ENCODE measurements around the gene APOB.

APOB gene

GRCh38 chr2:21011453-21011852 lies 32.4 kb downstream of the APOB start:
- DNase-seq (ENCODE audit: low read depth) = no peak
- TF ChIP-seq CTCF (IDR thresholded peaks at IDR 0.05; ENCODE audit: low read length, missing control alignments) = no peak
- no peak overlapping the region for H3K4me3 ChIP-seq (replicated peaks; ENCODE audit: low read depth, low read length)

GRCh38 chr2:21010813-21011439 lies 32.9 kb downstream of the APOB start:
- H3K4me3 ChIP-seq (replicated peaks; ENCODE audit: low read depth, low read length) = no peak overlapping the region
- DNase-seq (ENCODE audit: low read depth) = no peak
- TF ChIP-seq CTCF (IDR thresholded peaks at IDR 0.05; ENCODE audit: low read length, missing control alignments) = no peak

- no peak overlapping the region for H3K4me3 ChIP-seq (replicated peaks; ENCODE audit: low read depth, low read length)
- DNase-seq (ENCODE audit: low read depth) = no peak
- TF ChIP-seq CTCF (IDR thresholded peaks at IDR 0.05; ENCODE audit: low read length, missing control alignments) = no peak
These were observed 34.1 kb downstream of the APOB start for GRCh38 chr2:21009662-21010225.

- TF ChIP-seq CTCF (IDR thresholded peaks at IDR 0.05; ENCODE audit: low read length, missing control alignments) = no peak
- DNase-seq (ENCODE audit: low read depth) = no peak
- no peak overlapping the region for H3K4me3 ChIP-seq (replicated peaks; ENCODE audit: low read depth, low read length)
These were observed 34.8 kb downstream of the APOB start for GRCh38 chr2:21008790-21009661.

GRCh38 chr2:21008014-21008789 lies 35.7 kb downstream of the APOB start:
- TF ChIP-seq CTCF (IDR thresholded peaks at IDR 0.05; ENCODE audit: low read length, missing control alignments) = no peak
- DNase-seq (ENCODE audit: low read depth) = no peak
- no peak overlapping the region for H3K4me3 ChIP-seq (replicated peaks; ENCODE audit: low read depth, low read length)

- DNase-seq (ENCODE audit: low read depth) = no peak
- H3K4me3 ChIP-seq (replicated peaks; ENCODE audit: low read depth, low read length) = no peak overlapping the region
- TF ChIP-seq CTCF (IDR thresholded peaks at IDR 0.05; ENCODE audit: low read length, missing control alignments) = no peak
These were observed 36.5 kb downstream of the APOB start for GRCh38 chr2:21007129-21008013.

Measured in fibroblast of pulmonary artery (primary cell).